HG02610 (cell line): ENCODE measurements around the gene TIGD7.

Experiments
- ATAC-seq: cut with Tn5 transposase; IDR thresholded peaks from one replicate; pipeline ENCODE4 v1.9.1; 2021; ENCODE audit warnings: mild to moderate bottlenecking, moderate library complexity; ENCODE audit not compliant: unreplicated experiment

The TIGD7 gene

GRCh38 chr16:3305109-3306068 lies at the start of gene TIGD7, which contains the start of gene ZNF75A:
TIGD7 (minus strand) TSS chr16:3305430; CDS start chr16:3300614, 4,816 bp downstream.
ZNF75A (plus strand) TSS chr16:3305497; CDS start chr16:3308429, 2,932 bp downstream.
- ATAC-seq: peak; percentile 96

- ATAC-seq: no peak
These were observed 43.9 kb upstream of the TIGD7 start for GRCh38 chr16:3349175-3349574.

GRCh38 chr16:3348547-3349167 lies 43.4 kb upstream of the TIGD7 start:
- ATAC-seq: no peak

GRCh38 chr16:3347586-3347985 lies 42.4 kb upstream of the TIGD7 start:
- no peak for ATAC-seq

GRCh38 chr16:3346041-3346440 lies 40.8 kb upstream of the TIGD7 start:
- ATAC-seq: no peak

- no peak for ATAC-seq
These were observed 23.4 kb upstream of the TIGD7 start for GRCh38 chr16:3328643-3329042.

- ATAC-seq: no peak
These were observed 22.9 kb upstream of the TIGD7 start for GRCh38 chr16:3328104-3328503.

- no peak for ATAC-seq
These were observed 22.3 kb upstream of the TIGD7 start for GRCh38 chr16:3327514-3327913.

- ATAC-seq: no peak
These were observed 16.6 kb upstream of the TIGD7 start for GRCh38 chr16:3321816-3322215.

- no peak for ATAC-seq
These were observed 12.2 kb upstream of the TIGD7 start for GRCh38 chr16:3317315-3317999.

GRCh38 chr16:3311496-3311895 lies 6.3 kb upstream of the TIGD7 start:
- no peak for ATAC-seq

GRCh38 chr16:3306078-3306477 lies 848 bp upstream of the TIGD7 start:
- no peak for ATAC-seq

GRCh38 chr16:3304370-3304769 lies 860 bp downstream of the TIGD7 start:
- no peak for ATAC-seq

- no peak for ATAC-seq
These were observed 9.4 kb downstream of the TIGD7 start for GRCh38 chr16:3295783-3296182.

- no peak for ATAC-seq
These were observed 10.0 kb downstream of the TIGD7 start for GRCh38 chr16:3295209-3295608.

- no peak for ATAC-seq
These were observed 12.6 kb downstream of the TIGD7 start for GRCh38 chr16:3292604-3293003.

- no peak for ATAC-seq
These were observed 15.1 kb downstream of the TIGD7 start for GRCh38 chr16:3289998-3290673.

GRCh38 chr16:3285131-3285530 lies 20.1 kb downstream of the TIGD7 start:
- ATAC-seq: no peak

GRCh38 chr16:3283543-3284447 lies 21.4 kb downstream of the TIGD7 start:
- ATAC-seq: no peak
